Vagina (tissue), 2 donors: ENCODE data around the gene ZC3H4. TPM values are rescaled to one million over a fixed set of nuclear protein-coding genes. Genes with fewer than 3 reads are reported as not detected.

Experiments
- DNase-seq, 2 donors: peaks; one replicate each; pipeline ENCODE4 v3.0.0-alpha.2; 2017; ENCODE audit errors: extremely low spot score in 2 of 2
- H3K27ac ChIP-seq: fragments of 200-600 bp; sonication (generic); one replicate; pipeline ENCODE4 v1.5.1; 2019
- H3K27me3 ChIP-seq: fragments of 200-600 bp; sonication (generic); one replicate; pipeline ENCODE4 v1.5.1; 2019
- H3K36me3 ChIP-seq, 2 donors: fragments of 200-600 bp; sonication (generic); one replicate each; pipeline ENCODE4 v1.5.1; 2017 to 2019
- H3K4me1 ChIP-seq: fragments of 200-600 bp; sonication (generic); one replicate; pipeline ENCODE4 v1.5.1; 2019
- H3K4me3 ChIP-seq, 2 donors: fragments of 200-600 bp; sonication (generic); 1 replicate in 1 of 2; 2 replicates in 1 of 2; pipeline ENCODE4 v1.5.1; 2016 to 2019
- H3K9me3 ChIP-seq: fragments of 200-600 bp; sonication (generic); one replicate; pipeline ENCODE4 v1.5.1; 2019
- POLR2A ChIP-seq, 2 donors: fragments of 450-650 bp; IDR thresholded peaks; one replicate each; pipeline ENCODE4 v1.6.1; 2017; ENCODE audit warnings: antibody characterized with exemption in 2 of 2, mild to moderate bottlenecking in 2 of 2, moderate library complexity in 2 of 2
- POLR2AphosphoS5 ChIP-seq, 2 donors: sonication (generic); formaldehyde crosslinking; IDR thresholded peaks; one replicate each; pipeline ENCODE4 v1.9.0; 2017; ENCODE audit warnings: antibody characterized with exemption in 2 of 2, mild to moderate bottlenecking in 2 of 2, low read depth in 1 of 2; ENCODE audit not compliant: insufficient read depth in 1 of 2
- intact Hi-C: fragments of 100-400 bp; cut with DNase I; formaldehyde crosslinking; loops from one replicate; pipeline ENCODE4 v1.15.1; 2023
- total RNA-seq: library from RNA; depleted of rRNA; stranded (reverse); fragments of >200 nt; gene quantifications from one replicate; pipeline ENCODE4 v1.2.3, GENCODE V29; 2016
- TF ChIP-seq, protein P1 (sequence below), 3 experiments: fragments of 450-650 bp in 2 of 3; fragments of 200-600 bp in 1 of 3; sonication (generic) in 1 of 3; IDR thresholded peaks; one replicate each; pipeline ENCODE4 v1.5.1; 2017 to 2019; ENCODE audit warnings: antibody characterized with exemption in 3 of 3, mild to moderate bottlenecking in 2 of 3, moderate library complexity in 2 of 3

The ZC3H4 gene
- total RNA-seq = 21.9 TPM

DNA sequence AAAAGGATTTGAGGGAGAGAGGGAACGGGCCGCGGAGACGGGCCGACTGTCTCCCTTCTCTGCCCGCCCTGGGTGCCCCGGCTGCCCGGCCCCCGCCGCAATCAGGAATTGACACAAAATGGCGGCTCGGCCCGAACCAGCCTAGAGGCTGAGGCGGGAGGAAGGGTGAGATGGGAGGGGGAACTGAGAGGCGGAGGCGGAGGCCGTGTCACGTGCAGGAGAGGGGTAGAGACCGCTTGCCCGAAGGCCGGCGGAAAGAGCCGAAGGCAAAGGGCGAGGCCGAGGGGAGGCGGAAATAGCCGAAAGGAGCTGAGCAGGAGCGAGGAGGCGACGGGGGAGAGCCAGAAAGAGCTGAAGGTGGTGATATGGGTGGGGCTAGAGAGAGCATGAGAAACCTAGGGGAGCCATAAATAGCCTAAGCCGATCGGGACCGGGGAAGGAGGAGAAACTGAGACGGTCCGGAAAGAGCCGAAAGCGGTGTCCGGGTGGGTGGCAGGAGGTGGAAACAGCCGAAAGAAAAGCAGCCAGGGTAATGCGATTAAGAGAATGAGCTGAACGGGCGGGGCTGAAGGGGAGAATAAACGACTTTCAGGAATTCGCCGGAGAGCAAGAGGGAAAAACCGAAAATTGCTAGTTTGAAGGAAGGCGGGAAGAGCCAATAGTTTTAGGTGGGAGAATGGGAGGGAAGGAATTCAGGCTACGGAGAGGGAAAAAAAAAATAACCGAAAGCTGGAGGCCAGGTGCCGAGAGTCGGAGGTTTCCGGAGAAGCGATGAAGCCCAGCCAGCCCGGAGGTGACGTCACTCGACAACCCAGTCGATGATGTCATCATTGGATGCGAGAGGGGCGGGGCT is at the start of gene ZC3H4:
ZC3H4 (minus strand) TSS at position 780 of the 853 bp plus-strand sequence. CDS start 1,192 bp downstream, outside the sequence.
- peak in 1 of 2 donors; percentile 93 for TF ChIP-seq POLR2A (IDR thresholded peaks at IDR 0.05)
- TF ChIP-seq, protein P1, sequence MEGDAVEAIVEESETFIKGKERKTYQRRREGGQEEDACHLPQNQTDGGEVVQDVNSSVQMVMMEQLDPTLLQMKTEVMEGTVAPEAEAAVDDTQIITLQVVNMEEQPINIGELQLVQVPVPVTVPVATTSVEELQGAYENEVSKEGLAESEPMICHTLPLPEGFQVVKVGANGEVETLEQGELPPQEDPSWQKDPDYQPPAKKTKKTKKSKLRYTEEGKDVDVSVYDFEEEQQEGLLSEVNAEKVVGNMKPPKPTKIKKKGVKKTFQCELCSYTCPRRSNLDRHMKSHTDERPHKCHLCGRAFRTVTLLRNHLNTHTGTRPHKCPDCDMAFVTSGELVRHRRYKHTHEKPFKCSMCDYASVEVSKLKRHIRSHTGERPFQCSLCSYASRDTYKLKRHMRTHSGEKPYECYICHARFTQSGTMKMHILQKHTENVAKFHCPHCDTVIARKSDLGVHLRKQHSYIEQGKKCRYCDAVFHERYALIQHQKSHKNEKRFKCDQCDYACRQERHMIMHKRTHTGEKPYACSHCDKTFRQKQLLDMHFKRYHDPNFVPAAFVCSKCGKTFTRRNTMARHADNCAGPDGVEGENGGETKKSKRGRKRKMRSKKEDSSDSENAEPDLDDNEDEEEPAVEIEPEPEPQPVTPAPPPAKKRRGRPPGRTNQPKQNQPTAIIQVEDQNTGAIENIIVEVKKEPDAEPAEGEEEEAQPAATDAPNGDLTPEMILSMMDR (IDR thresholded peaks at IDR 0.05) = no peak
- TF ChIP-seq POLR2AphosphoS5 (IDR thresholded peaks at IDR 0.05; ENCODE audit: insufficient read depth in 1 of 2, low read depth in 1 of 2) = peak; percentile 95 to 97
- peak within 1 kb of the TSS; percentile 98 for H3K27ac ChIP-seq
- intact Hi-C loops = no loop called here
- H3K27me3 ChIP-seq = no peaks in the 10 kb centered on the region
- peaks cover 23% of the 10 kb centered on the region for H3K4me1 ChIP-seq
- no peaks in the 10 kb centered on the region for H3K9me3 ChIP-seq
- peak in 1 of 2 donors; percentile 99 for DNase-seq
- H3K36me3 ChIP-seq = no peaks in the 10 kb centered on the region
- H3K4me3 ChIP-seq = peak within 1 kb of the TSS; percentile 83 to 89

DNA sequence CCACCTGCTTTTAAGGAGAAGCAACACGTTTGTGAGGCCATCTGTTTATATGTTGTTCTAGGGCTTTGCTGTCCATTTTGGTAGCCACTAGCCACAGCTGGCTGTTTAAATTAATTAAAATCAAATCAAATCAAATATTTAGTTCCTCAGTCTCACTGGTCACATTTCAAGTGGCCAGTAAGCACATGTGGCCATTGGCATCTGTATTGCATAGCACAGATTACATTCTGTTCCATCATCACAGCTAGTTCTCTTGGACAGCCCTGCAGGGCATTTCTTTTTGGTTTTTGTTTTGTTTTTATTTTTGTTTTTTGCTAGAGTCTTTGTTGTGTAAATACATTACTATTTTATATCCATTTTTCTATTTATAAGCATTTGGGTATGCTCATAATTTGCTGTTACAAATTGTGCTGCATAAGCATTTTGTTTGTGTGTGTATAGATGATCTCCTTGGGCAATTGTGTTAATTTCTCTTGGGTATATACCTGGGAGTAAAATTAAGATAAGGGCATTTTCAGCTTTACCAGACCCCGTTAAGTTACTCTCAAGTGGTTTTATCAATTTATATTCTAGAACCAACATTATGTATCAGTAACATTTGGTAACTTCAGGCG is 48.4 kb upstream of the ZC3H4 start:
- no peaks in the 10 kb centered on the region for H3K9me3 ChIP-seq
- no peaks in the 10 kb centered on the region for H3K27me3 ChIP-seq
- H3K27ac ChIP-seq = no peak overlapping the region
- no peak for DNase-seq
- no peak overlapping the region for H3K4me3 ChIP-seq
- peaks cover 0 to 3% of the 10 kb centered on the region in 2 donors for H3K36me3 ChIP-seq
- TF ChIP-seq, protein P1 (IDR thresholded peaks at IDR 0.05) = no peak
- TF ChIP-seq POLR2A (IDR thresholded peaks at IDR 0.05) = no peak
- TF ChIP-seq POLR2AphosphoS5 (IDR thresholded peaks at IDR 0.05; ENCODE audit: insufficient read depth in 1 of 2, low read depth in 1 of 2) = no peak
- H3K4me1 ChIP-seq = peaks cover 27% of the 10 kb centered on the region
- intact Hi-C loops = no loop called here

GRCh38 chr19:47158879-47159503 is 45.4 kb upstream of the ZC3H4 start:
- no peaks in the 10 kb centered on the region for H3K27me3 ChIP-seq
- peaks cover 48% of the 10 kb centered on the region for H3K4me1 ChIP-seq
- H3K4me3 ChIP-seq = no peak overlapping the region
- TF ChIP-seq POLR2AphosphoS5 (IDR thresholded peaks at IDR 0.05; ENCODE audit: insufficient read depth in 1 of 2, low read depth in 1 of 2) = peak in 1 of 2 donors; percentile 21
- TF ChIP-seq POLR2A (IDR thresholded peaks at IDR 0.05) = no peak
- TF ChIP-seq, protein P1 (IDR thresholded peaks at IDR 0.05) = no peak
- no peaks in the 10 kb centered on the region for H3K9me3 ChIP-seq
- peaks cover 0 to 16% of the 10 kb centered on the region in 2 donors for H3K36me3 ChIP-seq
- no peak for DNase-seq
- H3K27ac ChIP-seq = peak overlapping the region; percentile 59
- intact Hi-C loops = no loop called here

- Histone ChIP-seq H3K27ac (peak overlapping the region; percentile 59), H3K4me3 (no peak overlapping the region), H3K36me3 (peaks cover 0 to 22% of the 10 kb centered on the region in 2 donors), H3K9me3 (no peaks in the 10 kb centered on the region), H3K4me1 (peaks cover 54% of the 10 kb centered on the region), H3K27me3 (no peaks in the 10 kb centered on the region)
- DNase-seq = no peak
- TF ChIP-seq POLR2AphosphoS5 (IDR thresholded peaks at IDR 0.05; ENCODE audit: insufficient read depth in 1 of 2, low read depth in 1 of 2) (peak in 1 of 2 donors; percentile 1), POLR2A (IDR thresholded peaks at IDR 0.05) (no peak)
- TF ChIP-seq, protein P1 (IDR thresholded peaks at IDR 0.05) = no peak
- intact Hi-C loops = no loop called here
Measured at GRCh38 chr19:47158367-47158791, 44.8 kb upstream of the ZC3H4 start.
